IMR-90 (cell line): ENCODE data around the gene EXO1. TPM values are rescaled to one million over a fixed set of nuclear protein-coding genes. Genes with fewer than 3 reads are reported as not detected.

Experiments used
- ATAC-seq: fragments of 200-7000 bp; cut with Tn5 transposase; 2 replicates; pipeline ENCODE4 v1.9.1; 2020; ENCODE audit warnings: low read depth, mild to moderate bottlenecking, moderate library complexity
- BruUV-seq: library from RNA; stranded (reverse); fragments of 400-500 nt; replicated peaks from 2 replicates; lab custom pipeline; 2021; lab: Mats Ljungman, UMichigan
- CTCF ChIA-PET: fragments of 300-600 bp; formaldehyde crosslinking; extraction: SDS; loops from one replicate; lab custom pipeline; 2021; ENCODE audit warnings: antibody characterized with exemption; lab: Yijun Ruan, JAX
- POLR2A ChIA-PET: fragments of 300-600 bp; sonication (Branson Sonifier 250); formaldehyde crosslinking; loops from one replicate; lab custom pipeline; 2022; ENCODE audit warnings: antibody characterized with exemption; ENCODE audit not compliant: unreplicated experiment; lab: Charles Lee
- DNase-seq: peaks from one replicate; pipeline ENCODE4 v3.0.0; 2013
- H2AFZ ChIP-seq: replicated peaks from 2 replicates; pipeline ENCODE3; 2013; ENCODE audit warnings: low read length, mild to moderate bottlenecking; ENCODE audit not compliant: poor library complexity
- H2AK5ac ChIP-seq: 2 replicates; pipeline ENCODE4 v1.6.1; 2013; ENCODE audit warnings: low read depth, low read length, inconsistent platforms
- H2AK9ac ChIP-seq: replicated peaks from 2 replicates; pipeline ENCODE3; 2013; ENCODE audit warnings: mild to moderate bottlenecking, low read depth, low read length, moderate library complexity; ENCODE audit not compliant: poor library complexity
- H2BK120ac ChIP-seq: 2 replicates; pipeline ENCODE4 v1.6.1; 2013; ENCODE audit warnings: low read depth, low read length, inconsistent platforms
- H2BK15ac ChIP-seq: 3 replicates; pipeline ENCODE4 v1.6.1; 2013; ENCODE audit warnings: low read depth, low read length, inconsistent platforms
- H2BK20ac ChIP-seq: 2 replicates; pipeline ENCODE4 v1.6.1; 2013; ENCODE audit warnings: low read depth, mild to moderate bottlenecking, inconsistent platforms, low read length, moderate library complexity
- H2BK5ac ChIP-seq: 2 replicates; pipeline ENCODE4 v1.6.1; 2013; ENCODE audit warnings: mild to moderate bottlenecking, low read depth, low read length, inconsistent platforms; ENCODE audit not compliant: poor library complexity, severe bottlenecking
- H3K14ac ChIP-seq: replicated peaks from 2 replicates; pipeline ENCODE4 v1.6.1; 2013; ENCODE audit warnings: low read depth, low read length, inconsistent platforms
- H3K18ac ChIP-seq: 2 replicates; pipeline ENCODE4 v1.6.1; 2013; ENCODE audit warnings: low read depth, low read length, control low read depth
- H3K23ac ChIP-seq: 2 replicates; pipeline ENCODE4 v1.6.1; 2013; ENCODE audit warnings: low read depth, low read length, inconsistent platforms
- H3K27ac ChIP-seq: 2 replicates; pipeline ENCODE4 v1.5.1; 2013; ENCODE audit warnings: mild to moderate bottlenecking, control low read depth, low read length; ENCODE audit not compliant: insufficient read depth
- H3K27me3 ChIP-seq: 2 replicates; pipeline ENCODE4 v1.6.1; 2013; ENCODE audit warnings: low read length; ENCODE audit not compliant: control insufficient read depth, insufficient read depth
- H3K36me3 ChIP-seq: 2 replicates; pipeline ENCODE4 v1.6.1; 2013; ENCODE audit warnings: low read length, mixed read lengths; ENCODE audit not compliant: control insufficient read depth, insufficient read depth
- H3K4ac ChIP-seq: 2 replicates; pipeline ENCODE4 v1.6.1; 2013; ENCODE audit warnings: low read depth, low read length, inconsistent platforms
- H3K4me1 ChIP-seq: 2 replicates; pipeline ENCODE4 v1.6.1; 2013; ENCODE audit warnings: low read length, mixed read lengths; ENCODE audit not compliant: control insufficient read depth, insufficient read depth
- H3K4me2 ChIP-seq: 2 replicates; pipeline ENCODE4 v1.6.1; 2013; ENCODE audit warnings: low read depth, mild to moderate bottlenecking, control low read depth, low read length, moderate library complexity
- H3K4me3 ChIP-seq: 2 replicates; pipeline ENCODE4 v1.5.1; 2013; ENCODE audit warnings: low read depth, mild to moderate bottlenecking, control low read depth, low read length, moderate library complexity; ENCODE audit not compliant: insufficient read depth
- H3K56ac ChIP-seq: 2 replicates; pipeline ENCODE4 v1.6.1; 2013; ENCODE audit warnings: low read length, inconsistent platforms; ENCODE audit not compliant: insufficient read depth; ENCODE audit errors: extremely low read depth
- H3K79me1 ChIP-seq, 2 experiments: 2 replicates each; pipeline ENCODE4 v1.6.1; 2013; ENCODE audit warnings: low read length in 2 of 2, inconsistent platforms in 1 of 2, low read depth in 1 of 2
- H3K9ac ChIP-seq: 2 replicates; pipeline ENCODE4 v1.6.1; 2013; ENCODE audit warnings: low read depth, low read length, control low read depth
- H3K9me1 ChIP-seq: 2 replicates; pipeline ENCODE4 v1.6.1; 2013; ENCODE audit warnings: low read length, inconsistent platforms; ENCODE audit not compliant: insufficient read depth
- H3K9me3 ChIP-seq: 2 replicates; pipeline ENCODE4 v1.6.1; 2013; ENCODE audit warnings: low read length; ENCODE audit not compliant: control insufficient read depth, insufficient read depth
- H4K20me1 ChIP-seq: 2 replicates; pipeline ENCODE4 v1.6.1; 2013; ENCODE audit warnings: low read length, inconsistent platforms; ENCODE audit not compliant: insufficient read depth
- H4K5ac ChIP-seq: 2 replicates; pipeline ENCODE4 v1.6.1; 2013; ENCODE audit warnings: mild to moderate bottlenecking, low read depth, low read length, control low read depth
- H4K8ac ChIP-seq, 2 experiments: 2 replicates each; pipeline ENCODE4 v1.6.1; 2013; ENCODE audit warnings: low read depth in 2 of 2, low read length in 2 of 2, control low read depth in 1 of 2, inconsistent platforms in 1 of 2
- H4K91ac ChIP-seq: 2 replicates; pipeline ENCODE4 v1.6.1; 2013; ENCODE audit warnings: low read depth, low read length, inconsistent platforms; ENCODE audit not compliant: insufficient read depth
- BHLHE40 ChIP-seq: fragments of 150-350 bp; IDR thresholded peaks from 2 replicates; pipeline ENCODE4 v1.6.1; 2016; ENCODE audit warnings: mild to moderate bottlenecking, low read depth, low read length
- CEBPB ChIP-seq: IDR thresholded peaks from 2 replicates; pipeline ENCODE4 v1.6.1; 2012; ENCODE audit warnings: low read depth, low read length, improper control_type of control experiment
- FOS ChIP-seq: fragments of 150-350 bp; IDR thresholded peaks from 2 replicates; pipeline ENCODE4 v1.6.1; 2016; ENCODE audit warnings: low read depth, low read length
- MAFK ChIP-seq: IDR thresholded peaks from 2 replicates; pipeline ENCODE4 v1.6.1; 2012; ENCODE audit warnings: low read depth, low read length, improper control_type of control experiment
- MAZ ChIP-seq: IDR thresholded peaks from 2 replicates; pipeline ENCODE4 v1.6.1; 2012; ENCODE audit warnings: low read depth, mild to moderate bottlenecking, low read length, improper control_type of control experiment, moderate library complexity, borderline replicate concordance
- NFE2L2 ChIP-seq: fragments of 150-350 bp; IDR thresholded peaks from 2 replicates; pipeline ENCODE4 v1.6.1; 2016; ENCODE audit warnings: low read depth, mild to moderate bottlenecking, low read length
- POLR2A ChIP-seq: IDR thresholded peaks from 2 replicates; pipeline ENCODE4 v1.6.1; 2012; ENCODE audit warnings: mild to moderate bottlenecking, low read depth, low read length
- RAD21 ChIP-seq: IDR thresholded peaks from 2 replicates; pipeline ENCODE4 v1.6.1; 2012; ENCODE audit warnings: low read length, improper control_type of control experiment
- RCOR1 ChIP-seq: IDR thresholded peaks from 2 replicates; pipeline ENCODE4 v1.6.1; 2012; ENCODE audit warnings: mild to moderate bottlenecking, low read length, improper control_type of control experiment; ENCODE audit not compliant: insufficient replicate concordance
- RFX5 ChIP-seq: IDR thresholded peaks from 2 replicates; pipeline ENCODE4 v1.8.0; 2012; ENCODE audit warnings: low read depth, mild to moderate bottlenecking, low read length, moderate library complexity
- WGBS, 2 experiments: methylation state at CpG; one replicate each; pipeline versions ENCODE4 v1.1.5 to v1.1.7; 2013; ENCODE audit warnings: missing lambda C conversion rate in 2 of 2; ENCODE audit not compliant: insufficient read length in 1 of 2; ENCODE audit errors: extremely low coverage in 2 of 2; 5-methylcytosine and 5-hydroxymethylcytosine counted together
- dilution Hi-C: fragments of 300-500 bp; cut with HindIII; formaldehyde crosslinking; loops from one replicate; pipeline ENCODE4 v1.14.3; 2018; ENCODE audit warnings: low sequenced_read_pairs; ENCODE audit not compliant: unreplicated experiment
- in situ Hi-C: fragments of 300-500 bp; cut with MboI; formaldehyde crosslinking; loops from 3 replicates; pipeline ENCODE4 v1.14.3; 2019; ENCODE audit warnings: low sequenced_read_pairs, inconsistent platforms, mixed read lengths
- intact Hi-C: fragments of 100-400 bp; cut with micrococcal nuclease; formaldehyde crosslinking; loops from 2 replicates; pipeline ENCODE4 v1.10.0; 2022
- polyA plus RNA-seq, 3 experiments: library from polyadenylated mRNA; depleted of rRNA; stranded (reverse); fragments of >200 nt; gene quantifications; 2 replicates each; pipeline ENCODE4 v1.2.3, GENCODE V29; 2012; ENCODE audit warnings: low replicate concordance in 1 of 3
- total RNA-seq: library from RNA; depleted of rRNA; stranded (reverse); fragments of >200 nt; gene quantifications from 2 replicates; pipeline ENCODE4 v1.2.3, GENCODE V29; 2012
- TF ChIP-seq, protein P1 (sequence below): fragments of 150-350 bp; IDR thresholded peaks from 2 replicates; pipeline ENCODE4 v1.6.1; 2016; ENCODE audit warnings: low read depth, mild to moderate bottlenecking, low read length, moderate library complexity, borderline replicate concordance

The EXO1 gene
- total and polyA plus RNA-seq, 2 of the 4 experiments (the other 2 are of a cell fraction): 5.1 to 12.9 TPM

DNA sequence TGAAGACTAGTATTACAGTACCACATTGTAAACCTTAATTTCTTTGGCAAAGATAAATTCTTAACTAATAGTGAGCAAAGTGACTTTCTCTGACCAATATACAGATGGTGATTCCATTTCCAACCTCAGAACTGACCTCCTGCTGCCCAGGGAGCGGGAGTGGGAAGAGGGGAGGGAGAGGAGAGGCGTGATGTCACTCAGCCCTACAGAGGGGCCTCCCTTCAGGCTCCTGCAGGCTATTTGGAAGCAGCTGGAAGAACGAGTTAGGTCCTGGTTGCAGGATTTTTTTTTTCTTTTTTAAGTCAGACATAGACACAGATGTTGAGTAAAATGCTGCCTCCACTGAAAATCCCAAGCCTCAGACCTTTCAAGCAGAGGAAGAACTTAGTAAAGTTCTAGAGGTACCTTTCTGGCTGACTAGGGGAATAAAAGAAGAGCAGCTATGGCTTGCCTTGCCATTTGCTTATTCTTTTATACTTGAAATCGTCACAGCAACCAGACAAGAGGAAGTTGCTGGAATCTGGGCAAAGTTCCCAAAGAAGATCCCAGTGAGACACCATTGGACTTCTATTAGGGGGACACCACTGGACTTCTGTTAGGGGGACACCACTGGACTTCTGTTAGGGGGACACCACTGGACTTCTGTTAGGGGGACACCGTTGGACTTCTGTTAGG lies 54.5 kb downstream of the EXO1 start:
- CTCF ChIA-PET: no interaction called here
- Histone ChIP-seq H3K56ac (no peak overlapping the region), H3K9me1 (no peaks in the 10 kb centered on the region; the same call in 1 of the 2 replicates), H3K36me3 (no peaks in the 10 kb centered on the region), H3K4ac (no peak overlapping the region), H2AK9ac (no peak overlapping the region), H3K4me1 (no peaks in the 10 kb centered on the region), H3K9me3 (no peaks in the 10 kb centered on the region), H3K4me2 (no peak overlapping the region), H4K5ac (no peak overlapping the region), H4K8ac (no peak overlapping the region), H3K23ac (no peak overlapping the region), H4K20me1 (no peaks in the 10 kb centered on the region), H3K27me3 (no peaks in the 10 kb centered on the region), H3K27ac (no peak overlapping the region), H3K18ac (no peak overlapping the region), H2AK5ac (no peak overlapping the region), H3K79me1 (no peaks in the 10 kb centered on the region), H2AFZ (no peak overlapping the region), H2BK5ac (no peak overlapping the region), H3K9ac (no peak overlapping the region), H2BK15ac (no peak overlapping the region), H2BK20ac (no peak overlapping the region), H3K14ac (no peak overlapping the region), H3K4me3 (no peak overlapping the region), H2BK120ac (no peak overlapping the region), H4K91ac (no peak overlapping the region)
- dilution Hi-C loops: no loop called here
- peak; percentile 61 for ATAC-seq
- intact Hi-C loops: no loop called here
- WGBS, 2 experiments: 43% methylated on average over 1 of the region's 5 CpGs; no CpG with 5 or more reads in 1 of the 2 experiments
- DNase-seq: peak; percentile 39
- POLR2A ChIA-PET: no interaction called here
- no peak for TF ChIP-seq MAZ
- no peak for TF ChIP-seq RFX5
- TF ChIP-seq RCOR1: no peak
- TF ChIP-seq POLR2A: no peak
- no peak for TF ChIP-seq NFE2L2
- no peak for TF ChIP-seq BHLHE40
- TF ChIP-seq FOS: no peak
- TF ChIP-seq MAFK: no peak
- TF ChIP-seq, protein P1, sequence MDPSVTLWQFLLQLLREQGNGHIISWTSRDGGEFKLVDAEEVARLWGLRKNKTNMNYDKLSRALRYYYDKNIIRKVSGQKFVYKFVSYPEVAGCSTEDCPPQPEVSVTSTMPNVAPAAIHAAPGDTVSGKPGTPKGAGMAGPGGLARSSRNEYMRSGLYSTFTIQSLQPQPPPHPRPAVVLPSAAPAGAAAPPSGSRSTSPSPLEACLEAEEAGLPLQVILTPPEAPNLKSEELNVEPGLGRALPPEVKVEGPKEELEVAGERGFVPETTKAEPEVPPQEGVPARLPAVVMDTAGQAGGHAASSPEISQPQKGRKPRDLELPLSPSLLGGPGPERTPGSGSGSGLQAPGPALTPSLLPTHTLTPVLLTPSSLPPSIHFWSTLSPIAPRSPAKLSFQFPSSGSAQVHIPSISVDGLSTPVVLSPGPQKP: no peak
- TF ChIP-seq RAD21: no peak
- TF ChIP-seq CEBPB: no peak
- in situ Hi-C loops: no loop called here
- BruUV-seq: no TSS peak
